ENCODE results near the gene CTTN. TPM values are rescaled to one million over a fixed set of nuclear protein-coding genes. Genes with fewer than 3 reads are reported as not detected.

Gene CTTN
- total and polyA plus RNA-seq, 10 of the 15 experiments (the other 5 are each of a cell fraction or from before 2014, with no cell fraction given): 1.1 to 37.8 (median 11.8) TPM

- TF ChIP-seq E4F1 (IDR thresholded peaks at IDR 0.05; ENCODE audit: borderline replicate concordance, partially characterized antibody) (no peak), PML (IDR thresholded peaks at IDR 0.05; ENCODE audit: low read length) (no peak), RELA (IDR thresholded peaks at IDR 0.05; ENCODE audit: borderline replicate concordance, partially characterized antibody) (no peak), CUX1 (IDR thresholded peaks at IDR 0.05; ENCODE audit: insufficient replicate concordance, low read depth, low read length) (no peak)
Measured at GRCh38 chr11:70415642-70416395, 17.5 kb downstream of the CTTN start (continued).
